SK-N-SH (cell line): ENCODE measurements around the gene TOP3B. TPM values are rescaled to one million over a fixed set of nuclear protein-coding genes. Genes with fewer than 3 reads are reported as not detected.

Experiments
- CTCF ChIA-PET: fragments of 300-600, 350-600 bp; formaldehyde crosslinking; extraction: SDS; loops from one replicate; lab custom pipeline; 2021; lab: Yijun Ruan, JAX
- POLR2A ChIA-PET: fragments of 350-600 bp; sonication (Branson Sonifier 250); formaldehyde crosslinking; extraction: SDS; loops from one replicate; lab custom pipeline; 2020; ENCODE audit warnings: antibody characterized with exemption, inconsistent platforms; lab: Yijun Ruan, JAX
- DNase-seq: peaks from one replicate; pipeline ENCODE4 v3.0.0; 2012
- H2AFZ ChIP-seq: fragments of 200-600 bp; sonication (generic); 2 replicates; pipeline ENCODE4 v1.8.1; 2016; ENCODE audit warnings: antibody characterized with exemption, mild to moderate bottlenecking, low read depth
- H3F3A ChIP-seq: fragments of 200-600 bp; sonication (generic); replicated peaks from 2 replicates; pipeline ENCODE3; 2016; ENCODE audit warnings: antibody characterized with exemption, mild to moderate bottlenecking; ENCODE audit not compliant: insufficient read depth
- H3K27ac ChIP-seq, 2 experiments: fragments of 200-500 bp in 1 of 2; fragments of 200-600 bp in 1 of 2; sonication (Bioruptor generic) in 1 of 2; sonication (generic), shearing (Covaris generic) in 1 of 2; 2 replicates each; pipeline versions ENCODE4 v1.5.1 to v1.6.1; 2014 to 2016; ENCODE audit warnings: low read depth in 2 of 2, inconsistent platforms in 1 of 2, low read length in 1 of 2, mild to moderate bottlenecking in 1 of 2, mixed read lengths in 1 of 2
- H3K27me3 ChIP-seq: fragments of 200-600 bp; sonication (generic), shearing (Covaris generic); 2 replicates; pipeline ENCODE4 v1.6.1; 2016; ENCODE audit warnings: mixed run types; ENCODE audit not compliant: insufficient read depth
- H3K36me3 ChIP-seq, 2 experiments: fragments of 200-500 bp in 1 of 2; fragments of 200-600 bp in 1 of 2; sonication (Bioruptor generic) in 1 of 2; sonication (generic) in 1 of 2; replicated peaks in 1 of 2; 2 replicates each; pipeline versions ENCODE3 to v1.5.1; 2014 to 2016; ENCODE audit warnings: low read length in 1 of 2, mild to moderate bottlenecking in 1 of 2; ENCODE audit not compliant: insufficient read depth in 2 of 2, control insufficient read depth in 1 of 2
- H3K4me1 ChIP-seq, 2 experiments: fragments of 200-500 bp in 1 of 2; fragments of 200-600 bp in 1 of 2; sonication (Bioruptor generic) in 1 of 2; sonication (generic), shearing (Covaris generic) in 1 of 2; 2 replicates each; pipeline versions ENCODE4 v1.5.1 to v1.6.1; 2014 to 2016; ENCODE audit warnings: low read depth in 1 of 2, low read length in 1 of 2, mixed run types in 1 of 2; ENCODE audit not compliant: insufficient read depth in 2 of 2, control insufficient read depth in 1 of 2
- H3K4me2 ChIP-seq: fragments of 200-600 bp; sonication (generic), shearing (Covaris generic); 2 replicates; pipeline ENCODE4 v1.6.1; 2017; ENCODE audit warnings: mixed run types
- H3K4me3 ChIP-seq, 2 experiments: fragments of 200-500 bp in 1 of 2; fragments of 200-600 bp in 1 of 2; sonication (Bioruptor generic) in 1 of 2; sonication (generic), shearing (Covaris generic) in 1 of 2; 2 replicates each; pipeline versions ENCODE4 v1.5.1 to v1.8.1; 2014 to 2016; ENCODE audit warnings: low read depth in 2 of 2, inconsistent platforms in 1 of 2, low read length in 1 of 2, mild to moderate bottlenecking in 1 of 2, mixed read lengths in 1 of 2, moderate library complexity in 1 of 2
- H3K79me2 ChIP-seq: fragments of 200-600 bp; sonication (generic); 2 replicates; pipeline ENCODE4 v1.8.1; 2017; ENCODE audit warnings: mild to moderate bottlenecking; ENCODE audit not compliant: insufficient read depth
- H3K9ac ChIP-seq: fragments of 200-600 bp; sonication (generic); 2 replicates; pipeline ENCODE4 v1.6.1; 2017; ENCODE audit warnings: mixed run types
- H3K9me2 ChIP-seq: fragments of 200-600 bp; sonication (generic); 2 replicates; pipeline ENCODE4 v1.6.1; 2017; ENCODE audit warnings: mixed run types
- H3K9me3 ChIP-seq: fragments of 200-600 bp; sonication (generic); 2 replicates; pipeline ENCODE4 v1.6.1; 2017; ENCODE audit warnings: mixed run types, mild to moderate bottlenecking, moderate library complexity
- H4K20me1 ChIP-seq: fragments of 200-600 bp; sonication (generic); 2 replicates; pipeline ENCODE4 v1.6.1; 2017; ENCODE audit warnings: mild to moderate bottlenecking, mixed run types; ENCODE audit not compliant: insufficient read depth
- CHD2 ChIP-seq: fragments of 150-350 bp; IDR thresholded peaks from 2 replicates; pipeline ENCODE4 v1.6.1; 2018; ENCODE audit warnings: low read length; ENCODE audit not compliant: partially characterized antibody
- CTCF ChIP-seq: fragments of 200-600 bp; sonication (generic); IDR thresholded peaks from 2 replicates; pipeline ENCODE4 v1.6.1; 2017; ENCODE audit warnings: antibody characterized with exemption, mild to moderate bottlenecking, moderate library complexity
- ELF1 ChIP-seq: IDR thresholded peaks from 2 replicates; pipeline ENCODE4 v1.4.0; 2012
- FOSL2 ChIP-seq: IDR thresholded peaks from 2 replicates; pipeline ENCODE4 v1.4.0; 2012; ENCODE audit warnings: low read depth, mild to moderate bottlenecking, moderate library complexity, borderline replicate concordance
- FOXJ3 ChIP-seq: sonication (generic); formaldehyde crosslinking; IDR thresholded peaks from 2 replicates; pipeline ENCODE4 v1.5.1; 2020; ENCODE audit warnings: mild to moderate bottlenecking, missing genetic modification reagents
- FOXM1 ChIP-seq: IDR thresholded peaks from 2 replicates; pipeline ENCODE4 v1.4.0; 2012; ENCODE audit warnings: low read depth, mild to moderate bottlenecking
- GABPA ChIP-seq: IDR thresholded peaks from 2 replicates; pipeline ENCODE4 v1.4.0; 2012; ENCODE audit warnings: low read depth, mild to moderate bottlenecking
- GATA2 ChIP-seq: sonication (generic); formaldehyde crosslinking; IDR thresholded peaks from 2 replicates; pipeline ENCODE4 v1.5.0; 2020; ENCODE audit warnings: mild to moderate bottlenecking, missing genetic modification reagents
- JUND ChIP-seq: IDR thresholded peaks from 2 replicates; pipeline ENCODE4 v1.4.0; 2012
- MEF2A ChIP-seq: IDR thresholded peaks from 2 replicates; pipeline ENCODE4 v1.4.0; 2012; ENCODE audit warnings: low read depth, borderline replicate concordance
- NRF1 ChIP-seq: IDR thresholded peaks from 2 replicates; pipeline ENCODE4 v1.6.1; 2012; ENCODE audit warnings: low read depth, mild to moderate bottlenecking, low read length
- RAD21 ChIP-seq: IDR thresholded peaks from 2 replicates; pipeline ENCODE4 v1.6.1; 2012; ENCODE audit warnings: mild to moderate bottlenecking, low read length
- RCOR1 ChIP-seq: fragments of 150-350 bp; IDR thresholded peaks from 2 replicates; pipeline ENCODE4 v1.6.1; 2017; ENCODE audit warnings: antibody characterized with exemption, low read length
- RFX5 ChIP-seq: IDR thresholded peaks from 2 replicates; pipeline ENCODE4 v1.6.1; 2012; ENCODE audit warnings: mild to moderate bottlenecking, improper control_type of control experiment, low read length
- RXRA ChIP-seq: IDR thresholded peaks from 2 replicates; pipeline ENCODE4 v1.4.0; 2012; ENCODE audit warnings: low read depth, mild to moderate bottlenecking, borderline replicate concordance
- SIN3A ChIP-seq: IDR thresholded peaks from 2 replicates; pipeline ENCODE4 v1.6.1; 2012; ENCODE audit warnings: low read depth, mild to moderate bottlenecking, low read length, moderate library complexity, borderline replicate concordance
- TAF1 ChIP-seq: IDR thresholded peaks from 2 replicates; pipeline ENCODE4 v1.6.1; 2012; ENCODE audit warnings: low read depth, mild to moderate bottlenecking, low read length, moderate library complexity, borderline replicate concordance
- TEAD4 ChIP-seq: IDR thresholded peaks from 2 replicates; pipeline ENCODE4 v1.4.0; 2012; ENCODE audit warnings: mild to moderate bottlenecking, borderline replicate concordance; ENCODE audit not compliant: insufficient read depth
- YY1 ChIP-seq: IDR thresholded peaks from 2 replicates; pipeline ENCODE4 v1.4.0; 2012; ENCODE audit warnings: low read depth, mild to moderate bottlenecking
- WGBS: methylation state at CpG from one replicate; pipeline ENCODE4 v1.1.6; 2017; ENCODE audit warnings: low lambda C conversion rate; 5-methylcytosine and 5-hydroxymethylcytosine counted together
- polyA plus RNA-seq, 3 experiments: library from polyadenylated mRNA; depleted of rRNA; stranded (reverse); fragments of >200 nt; gene quantifications; 2 replicates each; pipeline ENCODE4 v1.2.3, GENCODE V29; 2012
- TF ChIP-seq, protein P1 (sequence below): IDR thresholded peaks from 2 replicates; pipeline ENCODE4 v1.4.0; 2012; ENCODE audit warnings: low read depth, borderline replicate concordance
- TF ChIP-seq, protein P2 (sequence below): IDR thresholded peaks from 2 replicates; pipeline ENCODE4 v1.4.0; 2012; ENCODE audit warnings: low read depth, borderline replicate concordance
- TF ChIP-seq, protein P3 (sequence below): IDR thresholded peaks from 2 replicates; pipeline ENCODE4 v1.6.1; 2012; ENCODE audit warnings: mild to moderate bottlenecking, low read depth, low read length, moderate library complexity
- TF ChIP-seq, protein P4 (sequence below): IDR thresholded peaks from 2 replicates; pipeline ENCODE4; 2012

TOP3B gene
- polyA plus RNA-seq, 1 of the 3 experiments (the other 2 are of a cell fraction): 14.4 TPM

- Histone ChIP-seq H3F3A (peaks cover 36% of the 10 kb centered on the region), H4K20me1 (no peaks in the 10 kb centered on the region), H3K79me2 (peaks cover 37% of the 10 kb centered on the region), H3K9me2 (no peaks in the 10 kb centered on the region), H3K4me3 (peak overlapping the region in 1 of 2 experiments; percentile 14; a peak in 1 of 4 replicates), H2AFZ (peak overlapping the region; percentile 65; the same call in 1 of the 2 replicates), H3K4me2 (peak overlapping the region; percentile 67), H3K27me3 (no peaks in the 10 kb centered on the region), H3K36me3 (peaks cover 9 to 20% of the 10 kb centered on the region in 2 experiments), H3K27ac (peak overlapping the region; percentile 14 to 92; a peak in 3 of 4 replicates), H3K9ac (peak overlapping the region; percentile 56; the same call in 1 of the 2 replicates), H3K9me3 (no peaks in the 10 kb centered on the region), H3K4me1 (peaks cover 18 to 52% of the 10 kb centered on the region in 2 experiments; a peak in 3 of 4 replicates)
- ChIA-PET CTCF (interaction anchor here (8.6 kb wide), 1 partner anchor 7 kb away, joined by 173 read pairs; the partner anchor contains the start of gene PPM1F), POLR2A (no interaction called here)
- 46% methylated on average over 16 of the region's 19 CpGs for WGBS
- DNase-seq: no peak
- TF ChIP-seq GATA2 (CRISPR knock-in tag): no peak
- TF ChIP-seq, protein P1, sequence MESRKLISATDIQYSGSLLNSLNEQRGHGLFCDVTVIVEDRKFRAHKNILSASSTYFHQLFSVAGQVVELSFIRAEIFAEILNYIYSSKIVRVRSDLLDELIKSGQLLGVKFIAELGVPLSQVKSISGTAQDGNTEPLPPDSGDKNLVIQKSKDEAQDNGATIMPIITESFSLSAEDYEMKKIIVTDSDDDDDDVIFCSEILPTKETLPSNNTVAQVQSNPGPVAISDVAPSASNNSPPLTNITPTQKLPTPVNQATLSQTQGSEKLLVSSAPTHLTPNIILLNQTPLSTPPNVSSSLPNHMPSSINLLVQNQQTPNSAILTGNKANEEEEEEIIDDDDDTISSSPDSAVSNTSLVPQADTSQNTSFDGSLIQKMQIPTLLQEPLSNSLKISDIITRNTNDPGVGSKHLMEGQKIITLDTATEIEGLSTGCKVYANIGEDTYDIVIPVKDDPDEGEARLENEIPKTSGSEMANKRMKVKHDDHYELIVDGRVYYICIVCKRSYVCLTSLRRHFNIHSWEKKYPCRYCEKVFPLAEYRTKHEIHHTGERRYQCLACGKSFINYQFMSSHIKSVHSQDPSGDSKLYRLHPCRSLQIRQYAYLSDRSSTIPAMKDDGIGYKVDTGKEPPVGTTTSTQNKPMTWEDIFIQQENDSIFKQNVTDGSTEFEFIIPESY: no peak
- TF ChIP-seq CTCF: no peak
- TF ChIP-seq YY1: peak; percentile 55; the same call in 1 of the 2 replicates
- no peak for TF ChIP-seq SIN3A
- TF ChIP-seq RCOR1: no peak
- TF ChIP-seq ELF1: peak; percentile 52; the same call in 1 of the 2 replicates
- no peak for TF ChIP-seq RFX5
- peak; percentile 58 for TF ChIP-seq GABPA
- no peak for TF ChIP-seq RXRA
- peak; percentile 76; the same call in 1 of the 2 replicates for TF ChIP-seq FOSL2
- TF ChIP-seq TEAD4: no peak
- TF ChIP-seq TAF1: no peak
- no peak for TF ChIP-seq CHD2
- TF ChIP-seq JUND: peak; percentile 72
- no peak for TF ChIP-seq RAD21
- TF ChIP-seq, protein P2, sequence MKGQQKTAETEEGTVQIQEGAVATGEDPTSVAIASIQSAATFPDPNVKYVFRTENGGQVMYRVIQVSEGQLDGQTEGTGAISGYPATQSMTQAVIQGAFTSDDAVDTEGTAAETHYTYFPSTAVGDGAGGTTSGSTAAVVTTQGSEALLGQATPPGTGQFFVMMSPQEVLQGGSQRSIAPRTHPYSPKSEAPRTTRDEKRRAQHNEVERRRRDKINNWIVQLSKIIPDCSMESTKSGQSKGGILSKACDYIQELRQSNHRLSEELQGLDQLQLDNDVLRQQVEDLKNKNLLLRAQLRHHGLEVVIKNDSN: no peak
- TF ChIP-seq, protein P3, sequence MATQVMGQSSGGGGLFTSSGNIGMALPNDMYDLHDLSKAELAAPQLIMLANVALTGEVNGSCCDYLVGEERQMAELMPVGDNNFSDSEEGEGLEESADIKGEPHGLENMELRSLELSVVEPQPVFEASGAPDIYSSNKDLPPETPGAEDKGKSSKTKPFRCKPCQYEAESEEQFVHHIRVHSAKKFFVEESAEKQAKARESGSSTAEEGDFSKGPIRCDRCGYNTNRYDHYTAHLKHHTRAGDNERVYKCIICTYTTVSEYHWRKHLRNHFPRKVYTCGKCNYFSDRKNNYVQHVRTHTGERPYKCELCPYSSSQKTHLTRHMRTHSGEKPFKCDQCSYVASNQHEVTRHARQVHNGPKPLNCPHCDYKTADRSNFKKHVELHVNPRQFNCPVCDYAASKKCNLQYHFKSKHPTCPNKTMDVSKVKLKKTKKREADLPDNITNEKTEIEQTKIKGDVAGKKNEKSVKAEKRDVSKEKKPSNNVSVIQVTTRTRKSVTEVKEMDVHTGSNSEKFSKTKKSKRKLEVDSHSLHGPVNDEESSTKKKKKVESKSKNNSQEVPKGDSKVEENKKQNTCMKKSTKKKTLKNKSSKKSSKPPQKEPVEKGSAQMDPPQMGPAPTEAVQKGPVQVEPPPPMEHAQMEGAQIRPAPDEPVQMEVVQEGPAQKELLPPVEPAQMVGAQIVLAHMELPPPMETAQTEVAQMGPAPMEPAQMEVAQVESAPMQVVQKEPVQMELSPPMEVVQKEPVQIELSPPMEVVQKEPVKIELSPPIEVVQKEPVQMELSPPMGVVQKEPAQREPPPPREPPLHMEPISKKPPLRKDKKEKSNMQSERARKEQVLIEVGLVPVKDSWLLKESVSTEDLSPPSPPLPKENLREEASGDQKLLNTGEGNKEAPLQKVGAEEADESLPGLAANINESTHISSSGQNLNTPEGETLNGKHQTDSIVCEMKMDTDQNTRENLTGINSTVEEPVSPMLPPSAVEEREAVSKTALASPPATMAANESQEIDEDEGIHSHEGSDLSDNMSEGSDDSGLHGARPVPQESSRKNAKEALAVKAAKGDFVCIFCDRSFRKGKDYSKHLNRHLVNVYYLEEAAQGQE: no peak
- no peak for TF ChIP-seq NRF1
- no peak for TF ChIP-seq MEF2A
- TF ChIP-seq, protein P4, sequence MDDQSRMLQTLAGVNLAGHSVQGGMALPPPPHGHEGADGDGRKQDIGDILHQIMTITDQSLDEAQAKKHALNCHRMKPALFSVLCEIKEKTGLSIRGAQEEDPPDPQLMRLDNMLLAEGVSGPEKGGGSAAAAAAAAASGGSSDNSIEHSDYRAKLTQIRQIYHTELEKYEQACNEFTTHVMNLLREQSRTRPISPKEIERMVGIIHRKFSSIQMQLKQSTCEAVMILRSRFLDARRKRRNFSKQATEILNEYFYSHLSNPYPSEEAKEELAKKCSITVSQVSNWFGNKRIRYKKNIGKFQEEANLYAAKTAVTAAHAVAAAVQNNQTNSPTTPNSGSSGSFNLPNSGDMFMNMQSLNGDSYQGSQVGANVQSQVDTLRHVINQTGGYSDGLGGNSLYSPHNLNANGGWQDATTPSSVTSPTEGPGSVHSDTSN: peak; percentile 85
- no peak for TF ChIP-seq FOXJ3 (CRISPR knock-in tag)
- TF ChIP-seq FOXM1: no peak; the same call in 1 of the 2 replicates
These were observed 39.9 kb downstream of the TOP3B start for GRCh38 chr22:21942407-21943343.
